Measurements from ENCODE around the gene LAP3.
"Not testable (repeated sequence)": the region's sequence is repeated elsewhere in the genome, so short reads cannot be mapped to it uniquely, and the experiment has no call there.

The LAP3 gene

GRCh38 chr4:17554568-17554967 lies 22.4 kb upstream of the LAP3 start:
- TF ChIP-seq ZNF274 (IDR thresholded peaks at IDR 0.05; ENCODE audit: low read depth, low read length): no peak
- H3K4me3 ChIP-seq (ENCODE audit: low read length): no peak overlapping the region

GRCh38 chr4:17556498-17556897 lies 20.5 kb upstream of the LAP3 start:
- no peak overlapping the region for H3K4me3 ChIP-seq (ENCODE audit: low read length)
- no peak for TF ChIP-seq ZNF274 (IDR thresholded peaks at IDR 0.05; ENCODE audit: low read depth, low read length)

- no peak overlapping the region for H3K4me3 ChIP-seq (ENCODE audit: low read length)
- no peak for TF ChIP-seq ZNF274 (IDR thresholded peaks at IDR 0.05; ENCODE audit: low read depth, low read length)
Measured at GRCh38 chr4:17557880-17558279, 19.1 kb upstream of the LAP3 start.

DNA sequence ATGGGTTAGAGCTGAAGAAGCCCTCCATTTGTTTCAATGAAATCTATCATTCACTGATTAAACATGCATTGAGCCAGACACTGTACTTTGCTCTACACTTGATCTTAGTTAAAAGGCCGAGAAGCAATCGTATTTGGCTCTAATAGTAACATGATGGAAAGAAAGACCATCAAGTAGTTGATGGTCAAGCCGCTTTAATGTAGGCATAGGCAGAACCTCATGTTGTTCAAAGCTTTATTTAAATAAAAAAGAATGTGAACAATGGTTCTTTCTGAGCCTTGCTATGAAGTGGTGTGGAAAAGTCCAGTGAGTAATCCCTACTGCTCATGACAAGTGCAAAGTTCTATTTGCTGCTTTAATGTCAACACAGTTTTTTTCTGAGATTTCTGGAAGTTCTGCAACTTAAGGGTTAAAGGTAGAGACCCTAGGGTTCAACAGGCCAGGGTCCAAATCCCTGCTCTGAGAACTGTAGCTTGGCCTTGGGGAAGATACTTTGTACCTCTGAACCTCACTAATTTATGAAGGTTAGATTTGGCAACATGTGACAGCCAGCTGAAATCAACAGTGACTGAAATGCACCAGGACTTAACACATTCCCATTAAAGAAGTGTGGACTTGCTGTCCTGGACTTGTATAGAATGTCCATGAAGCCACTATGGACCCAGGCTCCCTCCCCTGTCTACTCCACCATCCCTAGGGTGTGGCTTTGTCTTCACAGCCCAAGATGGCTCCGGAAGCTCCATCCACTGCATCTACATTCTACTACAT lies 17.9 kb upstream of the LAP3 start:
- TF ChIP-seq ZNF274 (IDR thresholded peaks at IDR 0.05; ENCODE audit: low read depth, low read length): no peak
- H3K4me3 ChIP-seq (ENCODE audit: low read length): no peak overlapping the region

DNA sequence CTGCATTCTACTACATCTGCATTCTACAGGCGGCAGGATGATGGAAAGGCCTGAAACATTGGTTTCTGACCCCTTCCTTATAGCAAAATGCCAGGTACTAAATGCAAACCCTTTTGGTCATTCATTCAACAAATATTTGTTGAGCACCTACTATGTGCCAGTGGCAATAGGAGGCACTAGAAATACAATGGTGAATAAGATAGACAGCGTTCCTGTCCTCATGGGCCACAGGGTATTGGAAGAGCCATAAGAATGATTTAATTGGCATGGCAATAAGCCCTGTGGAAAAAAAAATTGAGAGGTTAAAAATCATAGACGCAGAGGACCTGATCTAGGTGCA lies 17.3 kb upstream of the LAP3 start:
- no peak overlapping the region for H3K4me3 ChIP-seq (ENCODE audit: low read length)
- TF ChIP-seq ZNF274 (IDR thresholded peaks at IDR 0.05; ENCODE audit: low read depth, low read length): no peak

GRCh38 chr4:17560065-17560673 lies 16.8 kb upstream of the LAP3 start:
- no peak for TF ChIP-seq ZNF274 (IDR thresholded peaks at IDR 0.05; ENCODE audit: low read depth, low read length)
- no peak overlapping the region for H3K4me3 ChIP-seq (ENCODE audit: low read length)

- TF ChIP-seq ZNF274 (IDR thresholded peaks at IDR 0.05; ENCODE audit: low read depth, low read length): no peak
Measured at GRCh38 chr4:17561195-17561909, 15.6 kb upstream of the LAP3 start.

GRCh38 chr4:17562157-17562556 lies 14.8 kb upstream of the LAP3 start:
- no peak overlapping the region for H3K4me3 ChIP-seq (ENCODE audit: low read length)
- TF ChIP-seq ZNF274 (IDR thresholded peaks at IDR 0.05; ENCODE audit: low read depth, low read length): no peak

More at GRCh38 chr4:17561195-17561909, 15.6 kb upstream of the LAP3 start:
- H3K4me3 ChIP-seq (ENCODE audit: low read length): no peak overlapping the region

GRCh38 chr4:17565846-17566245 lies 11.2 kb upstream of the LAP3 start:
- no peak overlapping the region for H3K4me3 ChIP-seq (ENCODE audit: low read length)
- TF ChIP-seq ZNF274 (IDR thresholded peaks at IDR 0.05; ENCODE audit: low read depth, low read length): no peak

DNA sequence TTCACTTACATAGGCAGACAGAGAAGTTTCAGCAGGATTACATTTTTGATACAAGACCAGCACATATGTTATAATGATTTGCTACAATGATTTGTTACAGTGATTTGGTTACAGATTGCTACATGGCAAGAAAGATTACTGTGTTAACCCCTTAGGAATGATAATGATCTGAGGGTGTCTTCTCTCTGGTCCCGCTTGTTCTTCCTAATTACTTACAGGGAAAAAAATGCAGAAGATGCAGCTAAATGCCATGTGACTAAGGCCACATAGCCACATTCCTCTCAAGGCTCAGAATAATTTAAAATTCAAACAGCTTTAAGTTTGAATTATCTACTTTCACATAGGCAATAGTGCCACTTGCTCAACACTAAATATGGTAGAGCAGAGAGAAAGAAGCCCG lies 9.7 kb upstream of the LAP3 start:
- no peak for TF ChIP-seq ZNF274 (IDR thresholded peaks at IDR 0.05; ENCODE audit: low read depth, low read length)

GRCh38 chr4:17574206-17574605 lies 2.8 kb upstream of the LAP3 start:
- H3K4me3 ChIP-seq (ENCODE audit: low read length): no peak overlapping the region

More for the DNA sequence above, 9.7 kb upstream of the LAP3 start:
- H3K4me3 ChIP-seq (ENCODE audit: low read length): no peak overlapping the region

DNA sequence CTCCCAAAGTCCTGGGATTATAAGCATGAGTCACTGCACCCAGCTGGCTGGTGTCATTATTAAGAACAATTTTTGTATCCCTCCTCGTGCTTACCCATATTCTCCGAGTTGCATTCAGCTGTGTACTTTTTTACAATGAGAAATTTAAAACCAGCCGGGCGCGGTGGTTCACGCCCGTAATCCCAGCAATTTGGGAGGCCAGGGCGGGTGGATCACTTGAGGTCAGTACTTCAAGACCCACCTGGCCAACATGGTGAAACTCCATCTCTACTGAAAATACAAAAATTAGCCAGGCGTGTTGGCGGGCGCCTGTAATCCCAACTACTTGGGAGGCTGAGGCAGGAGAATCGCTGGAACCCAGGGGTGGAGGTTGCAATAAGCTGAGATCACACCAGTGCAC lies 1.8 kb upstream of the LAP3 start:
- H3K4me3 ChIP-seq (ENCODE audit: low read length): not testable (repeated sequence)

More at GRCh38 chr4:17574206-17574605, 2.8 kb upstream of the LAP3 start:
- TF ChIP-seq ZNF274 (IDR thresholded peaks at IDR 0.05; ENCODE audit: low read depth, low read length): no peak

DNA sequence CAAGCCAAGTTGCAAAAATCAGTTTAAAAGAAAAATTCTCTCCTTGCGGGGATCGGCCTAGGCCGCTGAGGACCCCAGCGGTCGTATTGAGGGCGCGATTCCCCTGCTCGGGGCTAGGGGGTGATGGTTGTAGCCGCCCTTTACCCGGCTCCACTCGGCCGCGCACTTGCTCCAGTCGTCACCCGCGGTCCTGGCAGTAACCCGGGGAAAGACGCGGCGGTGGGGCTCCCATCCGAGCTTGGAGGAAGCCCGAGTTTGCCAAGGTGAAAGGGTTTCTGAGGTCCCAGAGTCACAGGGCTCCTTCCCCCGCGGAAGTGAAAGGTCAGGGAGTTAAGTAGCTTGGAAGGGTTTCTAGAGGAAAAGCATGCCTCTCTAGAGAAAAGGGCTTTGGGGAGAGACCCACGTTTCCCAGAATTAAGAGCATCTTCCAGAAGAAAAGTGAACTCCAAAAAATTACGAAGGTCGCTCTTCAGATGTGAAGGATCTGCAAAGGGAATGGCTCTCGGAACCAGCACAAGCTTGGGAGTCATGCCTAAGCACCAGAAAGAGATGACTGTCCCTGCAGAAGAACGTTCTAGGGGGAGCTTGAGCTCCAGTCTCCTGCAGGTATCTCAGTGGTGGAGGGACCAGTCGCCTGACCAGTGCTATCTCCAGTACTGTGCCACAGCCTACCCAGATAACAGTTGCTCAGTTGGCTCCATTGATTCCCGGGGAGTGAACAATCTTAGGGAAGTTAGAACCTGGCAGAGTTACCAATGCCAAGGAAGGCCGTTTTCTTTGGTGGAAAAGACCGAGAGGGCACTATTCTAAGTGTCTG lies 875 bp downstream of the LAP3 start:
- H3K4me3 ChIP-seq (ENCODE audit: low read length): peak overlapping the region; percentile 97

GRCh38 chr4:17578482-17578891 lies 1.5 kb downstream of the LAP3 start:
- no peak for TF ChIP-seq ZNF274 (IDR thresholded peaks at IDR 0.05; ENCODE audit: low read depth, low read length)
- peak overlapping the region; percentile 97 for H3K4me3 ChIP-seq (ENCODE audit: low read length)

More for the DNA sequence above, 875 bp downstream of the LAP3 start:
- no peak for TF ChIP-seq ZNF274 (IDR thresholded peaks at IDR 0.05; ENCODE audit: low read depth, low read length)
